ENCODE results near the gene TROAP. TPM values are rescaled to one million over a fixed set of nuclear protein-coding genes. Genes with fewer than 3 reads are reported as not detected.

The TROAP gene
- total RNA-seq, 1 donor from 2014 or later, result 11.7 TPM

GRCh38 chr12:49340095-49340870 lies 17.2 kb downstream of the TROAP start:
- DNase-seq, result no peak
- H3K9me3 Mint-ChIP-seq (ENCODE audit: unreplicated experiment), result peaks cover 13% of the 10 kb centered on the region
- no peaks in the 10 kb centered on the region for H3K36me3 Mint-ChIP-seq (ENCODE audit: unreplicated experiment)
- H3K4me3 Mint-ChIP-seq (ENCODE audit: unreplicated experiment), result peak overlapping the region; percentile 65
- TF ChIP-seq CTCF (IDR thresholded peaks at IDR 0.05; ENCODE audit: partially characterized antibody, unreplicated experiment), result no peak
- H3K27me3 Mint-ChIP-seq (ENCODE audit: unreplicated experiment), result peaks cover 31% of the 10 kb centered on the region
- H3K4me1 Mint-ChIP-seq (ENCODE audit: low read depth, unreplicated experiment), result peaks cover 36% of the 10 kb centered on the region
- no peak overlapping the region for H3K27ac Mint-ChIP-seq (ENCODE audit: unreplicated experiment)

GRCh38 chr12:49340971-49341776 lies 18.1 kb downstream of the TROAP start:
- H3K27ac Mint-ChIP-seq (ENCODE audit: unreplicated experiment), result no peak overlapping the region
- no peaks in the 10 kb centered on the region for H3K36me3 Mint-ChIP-seq (ENCODE audit: unreplicated experiment)
- peaks cover 36% of the 10 kb centered on the region for H3K4me1 Mint-ChIP-seq (ENCODE audit: low read depth, unreplicated experiment)
- no peak for TF ChIP-seq CTCF (IDR thresholded peaks at IDR 0.05; ENCODE audit: partially characterized antibody, unreplicated experiment)
- DNase-seq, result no peak
- peaks cover 27% of the 10 kb centered on the region for H3K27me3 Mint-ChIP-seq (ENCODE audit: unreplicated experiment)
- peak overlapping the region; percentile 65 for H3K4me3 Mint-ChIP-seq (ENCODE audit: unreplicated experiment)
- peaks cover 10% of the 10 kb centered on the region for H3K9me3 Mint-ChIP-seq (ENCODE audit: unreplicated experiment)

DNA sequence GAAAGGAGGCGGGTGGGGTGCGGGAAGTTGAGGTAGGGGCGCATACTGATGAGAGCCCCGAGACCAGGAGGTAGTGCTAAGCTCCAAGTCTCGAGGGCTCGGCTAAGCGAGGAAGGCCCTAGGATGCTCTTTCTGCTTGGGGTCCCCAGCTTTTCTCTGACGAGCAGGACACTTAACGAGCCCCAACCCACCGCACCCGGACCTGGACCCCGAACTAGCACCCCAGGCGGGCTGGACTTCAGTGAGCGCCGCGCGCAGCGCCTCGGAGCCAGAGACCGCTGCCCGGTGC lies 18.7 kb downstream of the TROAP start:
- peaks cover 36% of the 10 kb centered on the region for H3K4me1 Mint-ChIP-seq (ENCODE audit: low read depth, unreplicated experiment)
- no peaks in the 10 kb centered on the region for H3K36me3 Mint-ChIP-seq (ENCODE audit: unreplicated experiment)
- H3K9me3 Mint-ChIP-seq (ENCODE audit: unreplicated experiment), result peaks cover 10% of the 10 kb centered on the region
- peaks cover 29% of the 10 kb centered on the region for H3K27me3 Mint-ChIP-seq (ENCODE audit: unreplicated experiment)
- DNase-seq, result no peak
- peak overlapping the region; percentile 49 for H3K4me3 Mint-ChIP-seq (ENCODE audit: unreplicated experiment)
- no peak for TF ChIP-seq CTCF (IDR thresholded peaks at IDR 0.05; ENCODE audit: partially characterized antibody, unreplicated experiment)
- H3K27ac Mint-ChIP-seq (ENCODE audit: unreplicated experiment), result no peak overlapping the region

DNA sequence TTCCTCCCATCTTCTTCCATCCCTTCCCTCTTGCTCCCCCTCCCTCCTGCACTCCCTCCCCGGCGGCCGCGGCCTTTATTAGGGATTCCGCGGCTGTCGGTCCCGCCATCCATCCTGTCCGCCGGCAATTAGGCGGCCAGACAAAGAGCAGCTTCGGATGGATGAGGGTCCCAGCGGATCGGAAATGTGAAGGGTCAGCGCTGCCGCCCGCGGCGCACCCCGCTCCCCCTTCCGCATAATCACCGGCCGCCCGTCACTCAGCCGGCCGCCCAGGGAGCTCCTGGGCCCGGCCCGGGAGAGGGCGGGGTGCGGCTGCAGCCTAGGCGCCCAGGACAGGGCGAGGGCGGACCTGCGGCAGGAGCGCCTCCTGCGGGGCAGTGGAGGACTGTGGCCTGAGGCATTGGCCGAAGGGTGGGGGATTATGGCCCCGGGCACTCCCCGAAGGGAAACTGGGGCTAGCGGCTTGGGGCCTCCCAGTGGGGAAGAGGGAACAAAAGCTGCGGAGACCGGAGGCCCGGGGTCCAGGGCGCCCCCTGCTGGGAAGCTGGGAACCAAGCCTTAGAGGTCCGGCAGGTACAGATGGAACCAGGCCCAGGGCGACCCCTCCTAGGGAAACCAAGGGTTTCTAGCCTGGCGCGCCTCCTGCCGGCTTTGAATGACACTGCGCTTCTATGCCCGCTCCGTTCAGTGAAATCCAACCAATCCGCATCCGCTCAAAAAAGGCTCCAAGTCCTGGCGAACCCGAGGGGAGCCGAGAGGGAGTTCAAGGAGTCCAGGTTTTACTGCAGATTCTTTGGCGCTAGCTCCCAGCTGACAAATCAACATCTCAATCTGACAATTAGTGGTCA lies 19.2 kb downstream of the TROAP start:
- H3K27me3 Mint-ChIP-seq (ENCODE audit: unreplicated experiment), result peaks cover 28% of the 10 kb centered on the region
- H3K27ac Mint-ChIP-seq (ENCODE audit: unreplicated experiment), result peak overlapping the region; percentile 48
- peak; percentile 99 for DNase-seq
- H3K36me3 Mint-ChIP-seq (ENCODE audit: unreplicated experiment), result no peaks in the 10 kb centered on the region
- TF ChIP-seq CTCF (IDR thresholded peaks at IDR 0.05; ENCODE audit: partially characterized antibody, unreplicated experiment), result peak; percentile 99
- H3K4me3 Mint-ChIP-seq (ENCODE audit: unreplicated experiment), result peak overlapping the region; percentile 86
- H3K9me3 Mint-ChIP-seq (ENCODE audit: unreplicated experiment), result peaks cover 11% of the 10 kb centered on the region
- peaks cover 37% of the 10 kb centered on the region for H3K4me1 Mint-ChIP-seq (ENCODE audit: low read depth, unreplicated experiment)

Measured in glutamatergic neuron (in vitro differentiated cells).